Activated CD8-positive, alpha-beta T cell treated with anti-CD3 and anti-CD28 coated beads, Interleukin-2, amount 10 ng/mL, durations not matched to agents 7 days and 5 days (primary cell): Measurements from ENCODE around the gene NCMAP. TPM values are rescaled to one million over a fixed set of nuclear protein-coding genes. Genes with fewer than 3 reads are reported as not detected.
"Not testable (repeated sequence)": the region's sequence is repeated elsewhere in the genome, so short reads cannot be mapped to it uniquely, and the experiment has no call there.

ENCODE experiments used
- ATAC-seq: fragments of 150-1000 bp; cut with Tn5 transposase; one replicate; pipeline ENCODE4 v1.10.0; 2021; ENCODE audit warnings: moderate library complexity
- CTCF ChIA-PET: fragments of 350-600 bp; sonication (Branson Sonifier 250); formaldehyde crosslinking; loops from one replicate; lab custom pipeline; 2021; ENCODE audit warnings: antibody characterized with exemption; lab: Charles Lee
- POLR2A ChIA-PET: fragments of 350-600 bp; sonication (Branson Sonifier 250); formaldehyde crosslinking; loops from one replicate; lab custom pipeline; 2021; ENCODE audit warnings: antibody characterized with exemption; lab: Charles Lee
- DNase-seq: peaks from one replicate; pipeline ENCODE4 v3.0.0-alpha.2; 2020
- H3K27ac Mint-ChIP-seq: one replicate; pipeline ENCODE4 v1.8.0; 2021; ENCODE audit warnings: mild to moderate bottlenecking, mixed read lengths
- H3K27me3 Mint-ChIP-seq: one replicate; pipeline ENCODE4 v1.8.0; 2021; ENCODE audit warnings: low read depth, mixed read lengths
- H3K36me3 Mint-ChIP-seq: one replicate; pipeline ENCODE4 v1.8.0; 2021; ENCODE audit warnings: low read depth, mixed read lengths
- H3K4me1 Mint-ChIP-seq: one replicate; pipeline ENCODE4 v1.8.0; 2021; ENCODE audit warnings: low read depth, mixed read lengths
- H3K4me3 Mint-ChIP-seq: one replicate; pipeline ENCODE4 v1.8.0; 2021; ENCODE audit warnings: mild to moderate bottlenecking, mixed read lengths
- H3K9me3 Mint-ChIP-seq: one replicate; pipeline ENCODE4 v1.8.0; 2022; ENCODE audit warnings: mixed read lengths; ENCODE audit not compliant: insufficient read depth
- total RNA-seq, 2 experiments: library from RNA; stranded (reverse); gene quantifications; one replicate each; pipeline ENCODE4 v1.2.3, GENCODE V29; 2021

Gene NCMAP
- total RNA-seq, 2 experiments from 2014 or later = 0.05 TPM; not detected in 1

GRCh38 chr1:24525606-24526005 is 30.3 kb upstream of the NCMAP start:
- Mint-ChIP-seq H3K36me3 (peaks cover 40% of the 10 kb centered on the region), H3K4me1 (peaks cover 21% of the 10 kb centered on the region), H3K4me3 (no peak overlapping the region), H3K27ac (no peak overlapping the region), H3K27me3 (no peaks in the 10 kb centered on the region), H3K9me3 (no peaks in the 10 kb centered on the region)
- POLR2A ChIA-PET = no interaction called here
- no peak for DNase-seq
- CTCF ChIA-PET = interaction anchor here (0.8 to 11.7 kb wide), 13 partner anchors 9 to 324 kb away, joined by 3 to 159 read pairs (median 8); partner anchors contain the start of genes NIPAL3 and STPG1
- ATAC-seq = no peak

GRCh38 chr1:24526045-24526444 is 29.8 kb upstream of the NCMAP start:
- DNase-seq (no peak), ATAC-seq (no peak)
- ChIA-PET POLR2A (no interaction called here), CTCF (interaction anchor here (0.8 to 11.7 kb wide), 24 partner anchors 8 to 324 kb away, joined by 3 to 159 read pairs (median 8); partner anchors contain the start of genes NIPAL3, RCAN3 and STPG1)
- Mint-ChIP-seq H3K9me3 (no peaks in the 10 kb centered on the region), H3K4me1 (peaks cover 21% of the 10 kb centered on the region), H3K27me3 (no peaks in the 10 kb centered on the region), H3K36me3 (peaks cover 38% of the 10 kb centered on the region), H3K27ac (no peak overlapping the region), H3K4me3 (no peak overlapping the region)

DNA sequence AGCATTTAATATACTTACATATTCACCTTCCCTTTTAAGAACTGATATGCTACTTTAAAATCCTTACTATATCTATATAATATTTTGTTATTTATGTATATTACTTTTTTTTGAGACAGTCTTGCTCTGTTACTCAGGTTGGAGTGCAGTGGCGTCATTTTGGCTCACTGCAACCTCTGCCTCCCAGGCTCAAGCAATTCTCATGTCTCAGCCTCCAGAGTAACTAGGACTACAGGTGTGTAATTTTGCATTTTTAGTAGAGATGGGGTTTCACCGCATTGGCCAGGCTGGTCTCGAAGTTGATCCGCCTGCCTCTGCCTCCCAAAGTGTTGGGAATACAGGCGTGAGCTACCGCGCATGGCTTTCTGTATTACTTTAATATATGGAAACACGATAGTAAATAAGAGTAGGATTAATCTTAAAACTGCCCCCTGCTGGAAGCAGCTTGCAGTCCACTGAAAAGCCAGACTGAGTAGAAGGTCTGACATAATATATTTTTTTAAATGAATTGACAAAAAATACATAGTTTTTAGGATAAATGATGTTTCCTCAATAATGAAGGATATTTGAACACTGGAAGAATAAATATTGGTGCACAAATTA is 28.8 kb upstream of the NCMAP start:
- no peaks in the 10 kb centered on the region for H3K27me3 Mint-ChIP-seq
- H3K4me1 Mint-ChIP-seq = peaks cover 21% of the 10 kb centered on the region
- H3K4me3 Mint-ChIP-seq = no peak overlapping the region
- H3K27ac Mint-ChIP-seq = no peak overlapping the region
- ChIA-PET POLR2A (interaction anchor here (1.1 to 1.3 kb wide), 3 partner anchors 22 to 112 kb away, joined by 3 to 5 read pairs (median 4); partner anchors contain the start of gene NIPAL3), CTCF (interaction anchor here (0.7 to 11.7 kb wide), 23 partner anchors 9 to 377 kb away, joined by 3 to 159 read pairs (median 9); partner anchors contain the start of genes NIPAL3, RCAN3 and STPG1)
- DNase-seq = peak; percentile 63
- H3K9me3 Mint-ChIP-seq = no peaks in the 10 kb centered on the region
- H3K36me3 Mint-ChIP-seq = peaks cover 46% of the 10 kb centered on the region
- peak; percentile 47 for ATAC-seq

DNA sequence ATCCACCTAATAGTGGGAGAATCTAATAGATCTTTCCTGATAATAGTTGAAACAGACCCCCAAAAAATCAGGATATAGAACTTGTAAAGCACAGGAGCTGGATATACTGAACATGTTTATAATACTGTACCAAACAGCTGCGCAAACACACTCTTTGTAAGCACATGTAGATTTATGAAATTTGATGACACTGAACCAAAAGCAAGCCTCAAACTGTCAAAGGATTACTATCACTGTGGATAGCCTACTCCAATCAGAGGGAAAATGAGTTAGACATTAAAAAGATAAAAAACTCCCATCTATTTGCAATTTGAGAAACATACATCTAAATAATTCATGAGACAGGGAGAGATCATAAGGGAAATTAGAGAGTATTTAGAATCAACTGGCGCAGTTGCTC is 27.1 kb upstream of the NCMAP start:
- ATAC-seq = no peak
- Mint-ChIP-seq H3K4me3 (no peak overlapping the region), H3K27ac (no peak overlapping the region), H3K4me1 (peaks cover 27% of the 10 kb centered on the region), H3K27me3 (no peaks in the 10 kb centered on the region), H3K36me3 (peaks cover 48% of the 10 kb centered on the region), H3K9me3 (no peaks in the 10 kb centered on the region)
- no peak for DNase-seq
- ChIA-PET CTCF (interaction anchor here (1.0 to 11.7 kb wide), 6 partner anchors 24 to 136 kb away, joined by 4 to 159 read pairs (median 9); partner anchors contain the start of genes NIPAL3, RCAN3 and STPG1), POLR2A (interaction anchor here (0.6 kb wide), 1 partner anchor 12 kb away, joined by 3 read pairs; no protein-coding TSS in a partner anchor)

GRCh38 chr1:24529292-24529691 is 26.6 kb upstream of the NCMAP start:
- ATAC-seq, H3K27me3 Mint-ChIP-seq, DNase-seq, POLR2A ChIA-PET, H3K9me3 Mint-ChIP-seq, H3K4me3 Mint-ChIP-seq, H3K27ac Mint-ChIP-seq: not testable (repeated sequence)
- Mint-ChIP-seq H3K4me1 (peaks cover 32% of the 10 kb centered on the region), H3K36me3 (peaks cover 53% of the 10 kb centered on the region)
- CTCF ChIA-PET = interaction anchor here (1.0 to 11.7 kb wide), 3 partner anchors 25 to 136 kb away, joined by 4 to 159 read pairs (median 6); partner anchors contain the start of genes NIPAL3 and STPG1

- peak; percentile 85 for DNase-seq
- CTCF ChIA-PET = interaction anchor here (0.8 to 2.8 kb wide), 18 partner anchors 8 to 336 kb away, joined by 3 to 26 read pairs (median 6); partner anchors contain the start of genes NIPAL3 and STPG1
- Mint-ChIP-seq H3K27me3 (no peaks in the 10 kb centered on the region), H3K9me3 (no peaks in the 10 kb centered on the region), H3K27ac (peak overlapping the region; percentile 97), H3K36me3 (peaks cover 71% of the 10 kb centered on the region), H3K4me1 (peaks cover 65% of the 10 kb centered on the region), H3K4me3 (peak overlapping the region; percentile 84)
- POLR2A ChIA-PET = interaction anchor here (0.6 to 2.4 kb wide), 8 partner anchors 25 to 698 kb away, joined by 3 to 20 read pairs (median 4); partner anchors contain the start of genes RCAN3 and SYF2
- peak; percentile 90 for ATAC-seq
Measured at GRCh38 chr1:24535021-24535424, 20.9 kb upstream of the NCMAP start.

GRCh38 chr1:24535778-24536177 is 20.1 kb upstream of the NCMAP start:
- peaks cover 75% of the 10 kb centered on the region for H3K36me3 Mint-ChIP-seq
- H3K9me3 Mint-ChIP-seq = no peaks in the 10 kb centered on the region
- ATAC-seq = no peak
- peak overlapping the region; percentile 84 for H3K4me3 Mint-ChIP-seq
- DNase-seq = no peak
- POLR2A ChIA-PET = interaction anchor here (0.7 to 2.4 kb wide), 8 partner anchors 23 to 697 kb away, joined by 3 to 20 read pairs (median 4); partner anchors contain the start of genes RCAN3 and SYF2
- CTCF ChIA-PET = interaction anchor here (0.6 to 2.8 kb wide), 21 partner anchors 9 to 337 kb away, joined by 3 to 26 read pairs (median 5); partner anchors contain the start of genes NIPAL3 and STPG1
- H3K4me1 Mint-ChIP-seq = peaks cover 70% of the 10 kb centered on the region
- peak overlapping the region; percentile 97 for H3K27ac Mint-ChIP-seq
- no peaks in the 10 kb centered on the region for H3K27me3 Mint-ChIP-seq

DNA sequence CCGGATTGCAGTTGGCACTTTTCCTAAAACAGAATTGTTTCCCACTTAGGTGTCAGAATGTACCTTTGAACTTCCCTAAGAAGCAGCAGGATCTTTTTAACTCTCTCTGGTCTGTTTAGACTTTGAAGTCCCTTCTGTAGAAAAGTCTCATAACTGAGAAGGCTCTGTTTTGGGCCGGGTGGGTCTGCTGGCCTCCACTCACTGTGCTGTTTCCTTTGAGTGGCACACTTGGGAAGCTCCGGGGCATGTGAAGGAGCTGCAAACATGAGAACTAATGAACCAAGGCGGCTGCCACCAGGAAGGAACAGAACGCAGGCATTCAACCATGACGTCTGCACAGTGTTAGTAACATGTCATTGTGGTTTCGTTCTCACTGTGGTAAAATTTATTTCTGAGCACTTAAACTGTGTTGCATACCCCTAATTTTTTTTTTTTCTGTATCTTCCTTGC is 19.5 kb upstream of the NCMAP start:
- DNase-seq (peak; percentile 77), ATAC-seq (peak; percentile 59)
- Mint-ChIP-seq H3K27ac (peak overlapping the region; percentile 97), H3K4me3 (peak overlapping the region; percentile 84), H3K4me1 (peaks cover 77% of the 10 kb centered on the region), H3K36me3 (peaks cover 76% of the 10 kb centered on the region), H3K9me3 (no peaks in the 10 kb centered on the region), H3K27me3 (no peaks in the 10 kb centered on the region)
- CTCF ChIA-PET = interaction anchor here (0.6 to 2.8 kb wide), 16 partner anchors 9 to 338 kb away, joined by 3 to 26 read pairs (median 6); partner anchors contain the start of genes NIPAL3 and STPG1
- POLR2A ChIA-PET = interaction anchor here (1.2 to 2.4 kb wide), 4 partner anchors 29 to 106 kb away, joined by 4 to 20 read pairs (median 10); partner anchors contain the start of gene RCAN3

GRCh38 chr1:24540051-24540905 is 15.6 kb upstream of the NCMAP start:
- no peaks in the 10 kb centered on the region for H3K9me3 Mint-ChIP-seq
- POLR2A ChIA-PET = interaction anchor here (0.6 to 1.6 kb wide), 5 partner anchors 16 to 265 kb away, joined by 3 to 7 read pairs (median 4); partner anchors contain the start of genes NIPAL3 and RCAN3
- CTCF ChIA-PET = interaction anchor here (0.6 to 4.7 kb wide), 25 partner anchors 13 to 390 kb away, joined by 3 to 72 read pairs (median 5); partner anchors contain the start of genes NIPAL3 and RCAN3
- peak overlapping the region; percentile 44 for H3K27ac Mint-ChIP-seq
- H3K4me3 Mint-ChIP-seq = peak overlapping the region; percentile 10
- H3K36me3 Mint-ChIP-seq = peaks cover 46% of the 10 kb centered on the region
- H3K4me1 Mint-ChIP-seq = peaks cover 69% of the 10 kb centered on the region
- DNase-seq = peak; percentile 20
- H3K27me3 Mint-ChIP-seq = no peaks in the 10 kb centered on the region
- no peak for ATAC-seq

DNA sequence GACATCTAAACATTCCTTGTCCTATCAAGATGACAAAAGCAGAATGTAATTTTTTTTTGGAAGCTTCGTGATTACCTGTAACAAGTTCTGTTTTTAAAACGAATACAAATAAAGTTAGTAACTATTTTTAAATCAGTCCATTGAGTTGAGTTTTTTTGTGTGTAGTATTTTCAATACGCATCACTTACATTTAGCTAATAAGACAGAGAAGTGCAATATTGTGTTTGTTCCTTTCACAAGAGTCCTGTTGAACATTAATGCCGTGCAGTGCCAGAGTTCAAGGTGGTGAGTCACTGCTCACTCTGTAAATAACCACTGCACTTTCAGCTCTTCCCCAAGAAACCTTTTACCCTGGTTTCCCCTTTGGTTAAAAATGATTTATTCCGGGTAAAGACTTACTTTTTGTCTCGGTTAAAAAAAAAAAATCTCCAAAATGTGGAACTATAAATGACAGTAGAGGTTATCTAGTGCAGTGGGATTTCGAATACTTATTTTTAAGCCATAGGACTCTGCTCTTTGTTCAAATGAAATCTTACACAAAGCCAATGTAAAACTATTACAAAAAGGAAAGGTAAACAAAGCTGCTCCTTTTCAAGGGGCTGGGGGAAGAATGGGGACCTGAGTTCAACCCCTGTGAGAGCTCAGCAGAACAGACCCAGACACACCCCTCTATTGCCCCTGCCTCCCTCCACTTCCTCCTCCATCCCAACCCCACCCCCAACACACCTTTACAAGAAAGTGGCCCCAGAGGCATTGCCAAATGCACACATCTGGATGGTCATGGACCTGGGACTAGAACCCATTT is 14.8 kb upstream of the NCMAP start:
- Mint-ChIP-seq H3K4me3 (peak overlapping the region; percentile 27), H3K27me3 (no peaks in the 10 kb centered on the region), H3K36me3 (peaks cover 39% of the 10 kb centered on the region), H3K4me1 (peaks cover 68% of the 10 kb centered on the region), H3K27ac (peak overlapping the region; percentile 44), H3K9me3 (no peaks in the 10 kb centered on the region)
- POLR2A ChIA-PET = interaction anchor here (0.6 to 1.6 kb wide), 4 partner anchors 17 to 264 kb away, joined by 3 to 7 read pairs (median 5); partner anchors contain the start of gene RCAN3
- ATAC-seq (peak; percentile 52), DNase-seq (peak; percentile 36)
- CTCF ChIA-PET = interaction anchor here (0.7 to 4.7 kb wide), 38 partner anchors 8 to 391 kb away, joined by 3 to 72 read pairs (median 4); partner anchors contain the start of genes NIPAL3 and RCAN3
